ENCODE measurements around the gene STK32B. TPM values are rescaled to one million over a fixed set of nuclear protein-coding genes. Genes with fewer than 3 reads are reported as not detected.

The STK32B gene
- total and polyA plus RNA-seq, 2 of the 8 experiments (the other 6 are each of a cell fraction or from before 2014, with no cell fraction given) = 2.3 to 2.5 TPM

GRCh38 chr4:5213087-5213595 lies 161.9 kb downstream of the STK32B start (continued):
- no peak for TF ChIP-seq NANOG (IDR thresholded peaks at IDR 0.05; ENCODE audit: insufficient read depth, low read depth, low read length, poor library complexity, severe bottlenecking)
- TF ChIP-seq BRCA1 (IDR thresholded peaks at IDR 0.05; ENCODE audit: low read depth, low read length) = no peak
- no peak for TF ChIP-seq CBX5 (IDR thresholded peaks at IDR 0.05; ENCODE audit: low read depth, low read length)

All from H1 (cell line).